Fibroblast of skin of left biceps (primary cell): ENCODE measurements around the gene KLF17.
A peak's percentile ranks its signal among the peaks of the same experiment; 100 is the strongest.

Experiments used
- DNase-seq, 2 experiments: peaks; one replicate each; pipeline ENCODE4 v3.0.0-alpha.2; 2013; ENCODE audit warnings: low read depth in 2 of 2

KLF17 gene, protein sequence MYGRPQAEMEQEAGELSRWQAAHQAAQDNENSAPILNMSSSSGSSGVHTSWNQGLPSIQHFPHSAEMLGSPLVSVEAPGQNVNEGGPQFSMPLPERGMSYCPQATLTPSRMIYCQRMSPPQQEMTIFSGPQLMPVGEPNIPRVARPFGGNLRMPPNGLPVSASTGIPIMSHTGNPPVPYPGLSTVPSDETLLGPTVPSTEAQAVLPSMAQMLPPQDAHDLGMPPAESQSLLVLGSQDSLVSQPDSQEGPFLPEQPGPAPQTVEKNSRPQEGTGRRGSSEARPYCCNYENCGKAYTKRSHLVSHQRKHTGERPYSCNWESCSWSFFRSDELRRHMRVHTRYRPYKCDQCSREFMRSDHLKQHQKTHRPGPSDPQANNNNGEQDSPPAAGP

DNA sequence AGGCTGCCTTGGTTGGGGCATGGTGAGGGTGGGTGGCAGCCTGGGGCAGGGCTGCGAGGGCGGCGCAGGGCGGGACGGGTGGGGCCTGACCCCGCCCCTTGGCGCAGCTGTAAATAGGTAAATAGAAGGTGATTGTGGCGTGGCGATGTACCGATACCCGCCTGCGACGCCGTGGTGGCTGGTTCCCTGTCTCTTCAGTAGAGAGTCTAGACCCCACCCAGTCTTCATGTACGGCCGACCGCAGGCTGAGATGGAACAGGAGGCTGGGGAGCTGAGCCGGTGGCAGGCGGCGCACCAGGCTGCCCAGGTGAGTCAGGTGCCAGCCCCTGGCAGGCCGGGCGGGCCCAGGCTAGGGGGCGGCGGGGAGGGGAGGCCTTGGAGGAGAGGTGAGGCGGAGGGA, at the start of gene KLF17:
TSS of gene KLF17 (plus strand) at position 140 of the 400 bp plus-strand sequence. CDS start at position 227, 87 bp downstream.
- no peak for DNase-seq

DNA sequence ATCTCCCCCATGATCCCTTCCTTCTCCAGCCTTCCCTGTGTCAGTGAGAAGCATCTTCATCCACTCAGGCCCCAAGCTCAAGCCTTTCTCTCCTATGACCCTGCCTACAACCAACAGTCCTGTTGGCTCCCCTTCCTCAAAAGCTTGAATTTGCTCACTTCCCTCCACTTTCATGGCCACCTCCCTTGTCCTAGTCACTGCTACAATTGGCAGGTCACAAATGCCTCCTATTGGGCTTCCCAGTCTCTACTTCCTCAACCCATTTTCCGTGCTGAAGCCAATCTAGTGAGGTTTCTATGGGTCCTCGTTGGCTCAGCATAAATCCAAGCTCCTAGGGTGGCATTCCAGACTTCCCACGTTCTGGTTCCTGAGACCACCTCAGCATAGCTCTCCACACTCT, 47.2 kb upstream of the KLF17 start:
- no peak for DNase-seq

DNA sequence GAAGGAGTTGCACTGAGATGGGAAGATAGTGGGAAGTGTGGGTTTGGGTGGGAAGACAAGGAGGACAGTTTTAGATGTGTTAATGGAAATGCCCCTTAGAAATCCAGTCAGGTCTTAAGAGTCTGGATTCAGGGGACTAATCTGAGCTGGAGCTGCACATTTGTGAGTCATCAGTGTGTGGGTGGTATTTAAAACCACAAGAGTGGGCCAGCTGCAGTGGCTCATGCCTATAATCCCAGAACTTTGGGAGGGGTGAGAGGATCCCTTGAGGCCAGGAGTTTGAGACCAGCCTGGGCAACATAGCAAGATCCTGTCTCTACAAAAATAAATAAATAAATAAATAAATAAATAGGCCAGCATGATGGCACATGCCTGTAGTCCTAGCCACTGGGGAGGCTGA, 46.4 kb upstream of the KLF17 start:
- DNase-seq = peak; percentile 66 to 70

- no peak for DNase-seq
These were observed 45.8 kb upstream of the KLF17 start for GRCh38 chr1:44072821-44073220.

- DNase-seq = no peak
These were observed 45.1 kb upstream of the KLF17 start for GRCh38 chr1:44073528-44073927.

- no peak for DNase-seq
These were observed 44.2 kb upstream of the KLF17 start for GRCh38 chr1:44074415-44074814.

DNA sequence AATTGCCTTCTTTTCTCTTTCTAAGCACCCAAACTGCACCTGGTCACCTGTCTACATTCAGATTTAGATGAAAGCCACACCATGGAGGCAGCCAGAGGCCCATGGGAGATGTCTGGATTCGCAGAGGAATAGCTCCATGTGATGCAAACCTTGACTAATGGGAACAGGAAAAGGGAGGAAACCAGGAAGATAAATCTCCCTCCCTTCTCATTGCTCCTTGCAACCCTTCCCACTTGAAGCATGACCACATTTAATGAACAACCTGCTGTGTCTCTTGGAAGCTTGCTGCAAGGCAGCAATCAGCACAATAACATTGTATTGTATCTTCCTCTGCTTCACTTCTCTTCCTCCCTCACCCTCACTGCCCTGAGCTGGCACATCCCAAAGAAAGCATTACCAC, 42.6 kb upstream of the KLF17 start:
- DNase-seq = no peak

- DNase-seq = no peak
These were observed 41.2 kb upstream of the KLF17 start for GRCh38 chr1:44077421-44077820.

- DNase-seq = no peak
These were observed 40.5 kb upstream of the KLF17 start for GRCh38 chr1:44078104-44078503.

DNA sequence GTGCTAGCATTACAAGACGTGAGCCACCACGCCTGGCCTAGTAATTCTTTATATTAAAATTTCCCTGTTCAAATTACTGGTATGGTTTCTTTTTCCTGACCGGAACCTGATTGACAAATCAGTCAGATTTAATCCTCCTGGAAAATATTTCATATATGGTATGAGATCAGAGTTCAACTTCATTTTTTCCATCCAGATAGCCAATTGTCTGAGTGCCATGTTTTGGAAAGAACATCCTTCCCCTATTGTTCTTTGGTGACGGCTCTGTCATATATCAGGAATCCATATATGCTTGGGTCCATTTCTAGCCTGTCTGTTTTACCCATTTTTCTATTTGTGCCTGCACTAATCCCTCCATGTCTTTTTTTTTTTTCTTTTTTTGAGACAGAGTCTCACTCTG, 39.1 kb upstream of the KLF17 start:
- no peak for DNase-seq

DNA sequence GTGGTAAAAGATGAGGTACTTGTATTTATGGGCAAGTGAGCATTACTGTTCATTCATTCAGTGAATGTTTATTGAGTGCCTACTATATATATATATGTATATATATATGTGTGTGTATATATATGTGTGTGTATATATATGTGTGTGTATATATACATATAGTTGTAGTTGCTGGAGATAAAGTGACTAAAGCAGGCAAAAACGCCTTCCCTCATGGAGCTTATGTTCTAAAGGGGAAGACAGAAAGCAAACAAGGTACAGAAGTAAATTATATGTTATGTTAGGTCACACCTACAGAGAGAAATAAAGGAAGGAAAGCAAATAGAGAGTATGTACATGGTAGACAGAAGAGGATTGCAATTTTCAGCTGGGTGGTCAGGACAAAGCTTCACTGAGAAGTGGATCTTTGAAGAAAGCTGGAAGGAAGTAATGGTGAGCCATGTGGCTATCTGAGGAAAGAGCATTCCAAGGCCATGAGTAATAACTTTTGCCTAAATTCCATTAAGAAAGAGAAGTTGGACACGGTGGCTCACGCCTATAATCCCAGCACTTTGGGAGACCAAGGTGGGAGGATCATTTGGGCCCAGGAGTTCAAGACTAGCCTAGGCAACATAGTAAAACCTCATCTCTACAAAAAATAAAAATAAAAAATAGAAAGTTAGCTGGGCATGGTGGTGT, 33.5 kb upstream of the KLF17 start:
- peak; percentile 45 to 49 for DNase-seq

DNA sequence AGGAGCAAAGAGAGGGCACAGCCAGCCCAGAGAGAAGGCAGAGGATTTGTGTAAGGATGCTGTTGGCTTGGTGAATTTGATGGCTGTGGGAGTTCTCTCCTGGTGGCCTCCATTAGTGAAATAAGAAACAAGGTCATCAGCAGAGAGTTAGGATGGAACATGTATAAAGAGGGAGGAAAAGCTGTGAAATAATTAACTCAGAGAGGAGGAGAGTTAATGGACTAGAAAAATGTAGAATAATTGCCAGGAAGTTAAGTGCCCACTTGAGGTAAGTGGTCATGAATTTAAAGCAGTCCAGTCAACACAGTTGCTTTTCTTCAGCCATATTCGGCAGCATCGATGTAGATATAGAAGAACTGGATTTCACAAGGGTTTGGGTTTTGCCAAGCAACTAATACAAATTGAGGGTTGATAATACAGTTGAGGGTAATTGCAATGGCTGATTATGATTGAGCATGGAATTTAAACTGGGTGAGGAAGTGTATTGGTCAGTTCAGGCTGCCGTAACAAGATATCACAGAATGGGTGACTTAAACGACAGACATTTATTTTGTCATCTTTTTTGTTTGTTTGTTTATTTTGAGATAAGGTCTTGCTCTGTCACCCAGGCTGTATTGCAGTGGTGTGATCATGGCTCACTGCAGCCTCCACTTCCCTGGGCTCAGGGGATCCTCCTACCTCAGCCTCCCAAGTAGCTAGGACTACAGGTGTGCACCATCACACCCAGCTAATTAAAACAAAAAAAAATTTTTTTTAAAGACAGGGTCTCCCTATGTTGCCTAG, 31.7 kb upstream of the KLF17 start:
- no peak for DNase-seq

DNA sequence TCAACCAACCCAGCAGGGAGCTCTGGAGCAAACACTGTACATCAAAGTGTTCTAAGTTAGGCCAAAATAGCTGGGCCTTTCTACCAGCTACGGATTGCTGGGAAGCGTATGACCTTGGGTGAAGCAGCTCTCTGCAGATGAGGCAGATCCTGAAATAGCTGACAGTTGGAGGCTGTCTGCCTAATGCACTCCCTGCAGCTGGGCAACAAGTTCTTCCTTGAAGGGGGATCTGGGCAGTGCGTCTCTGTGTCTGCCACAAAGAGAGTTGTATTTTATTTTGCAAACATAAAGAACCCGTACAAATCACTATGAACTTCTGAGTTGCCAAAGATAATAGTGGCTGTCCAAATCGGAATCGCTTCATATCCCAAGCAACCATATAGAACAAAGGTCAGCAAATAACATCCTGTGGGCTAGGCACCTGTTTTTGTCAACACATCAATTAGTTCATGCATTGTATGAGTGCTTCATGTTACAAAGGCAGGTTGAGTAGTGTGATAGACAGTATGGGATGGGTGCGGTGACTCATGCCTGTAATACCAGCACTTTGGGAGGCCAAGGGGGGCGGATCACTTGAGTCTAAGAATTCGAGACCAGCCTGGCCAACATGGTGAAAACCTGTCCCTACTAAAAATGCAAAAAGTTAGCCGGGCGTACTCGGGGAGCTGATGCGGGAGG, 29.1 kb upstream of the KLF17 start:
- DNase-seq = no peak

GRCh38 chr1:44090429-44091252, 28.0 kb upstream of the KLF17 start:
- no peak for DNase-seq

DNA sequence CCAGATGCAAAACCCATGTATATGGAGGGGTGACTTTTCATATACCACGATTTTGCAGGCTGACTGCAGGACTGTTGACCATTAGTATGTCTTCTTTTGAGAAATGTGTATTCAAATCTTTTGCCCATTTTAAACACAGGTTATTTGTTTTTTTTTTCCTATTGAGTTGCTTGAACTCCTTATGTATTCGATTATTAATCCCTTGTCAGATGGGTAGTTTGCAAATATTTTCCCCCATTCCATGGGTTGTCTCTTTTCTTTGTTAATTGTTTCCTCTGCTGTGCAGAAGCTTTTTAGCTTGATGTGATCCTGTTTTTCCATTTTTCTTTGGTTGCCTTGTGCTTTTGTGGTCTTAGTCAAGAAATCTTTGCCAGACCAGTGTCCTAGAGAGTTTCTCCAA, 24.6 kb upstream of the KLF17 start:
- no peak for DNase-seq

- no peak for DNase-seq
These were observed 18.3 kb upstream of the KLF17 start for GRCh38 chr1:44100183-44100868.

DNA sequence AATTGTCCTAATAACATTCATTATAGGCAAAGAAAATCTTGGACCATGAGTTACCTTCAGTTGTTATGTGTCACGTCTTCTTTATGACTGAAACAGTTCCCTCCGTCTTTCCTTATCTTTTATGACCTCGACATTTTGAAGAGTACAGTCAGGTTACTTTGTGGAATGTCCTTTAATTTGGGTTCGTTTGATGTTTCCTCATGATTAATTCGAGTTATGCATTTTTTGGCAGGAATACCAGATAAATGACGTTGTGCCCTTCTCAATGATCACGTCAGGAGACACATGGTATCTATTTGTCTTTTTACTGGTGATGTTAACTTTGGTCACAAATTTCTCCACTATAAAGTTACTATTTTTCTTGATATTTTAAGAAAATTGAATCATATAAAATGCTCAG, 17.3 kb upstream of the KLF17 start:
- DNase-seq = no peak

GRCh38 chr1:44103270-44104131, 15.1 kb upstream of the KLF17 start:
- DNase-seq = no peak

- no peak for DNase-seq
These were observed 12.8 kb upstream of the KLF17 start for GRCh38 chr1:44105810-44106209.

DNA sequence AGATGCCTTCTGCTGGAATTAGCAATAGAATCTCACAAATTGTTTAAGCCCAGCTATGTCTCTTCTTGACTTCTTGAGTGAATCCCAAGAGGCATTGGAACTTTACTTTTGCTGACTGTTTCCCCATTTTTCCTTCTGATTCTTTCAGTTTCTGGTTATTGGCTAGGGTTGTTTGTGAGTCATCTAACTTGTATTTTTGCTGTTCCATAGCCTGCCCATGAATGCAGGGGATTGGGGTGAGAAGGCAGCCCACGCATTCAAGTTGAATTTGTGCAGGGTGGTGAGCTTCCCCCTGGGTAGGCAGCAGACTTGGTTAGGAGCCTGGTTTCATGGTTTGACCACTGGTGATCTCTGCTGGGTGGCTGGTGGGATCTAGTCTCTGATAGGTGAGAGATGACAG, 10.4 kb upstream of the KLF17 start:
- peak in 1 of 2 experiments; percentile 12 for DNase-seq
